HUDEP-2 (cell line): ENCODE data around the gene SLC52A1.
"Not testable (repeated sequence)": the region's sequence is repeated elsewhere in the genome, so short reads cannot be mapped to it uniquely, and the experiment has no call there.

ENCODE experiments used
- DNase-seq, 76 experiments: peaks; one replicate each; lab custom pipeline; 2025; ENCODE audit not compliant: unreplicated experiment in 76 of 76; lab: John Stamatoyannopoulos, UW

The SLC52A1 gene

GRCh38 chr17:5035315-5035714, at the start of gene SLC52A1:
TSS of gene SLC52A1 (minus strand) at chr17:5035426. CDS start at chr17:5034606, 820 bp downstream.
- DNase-seq = no peak

DNA sequence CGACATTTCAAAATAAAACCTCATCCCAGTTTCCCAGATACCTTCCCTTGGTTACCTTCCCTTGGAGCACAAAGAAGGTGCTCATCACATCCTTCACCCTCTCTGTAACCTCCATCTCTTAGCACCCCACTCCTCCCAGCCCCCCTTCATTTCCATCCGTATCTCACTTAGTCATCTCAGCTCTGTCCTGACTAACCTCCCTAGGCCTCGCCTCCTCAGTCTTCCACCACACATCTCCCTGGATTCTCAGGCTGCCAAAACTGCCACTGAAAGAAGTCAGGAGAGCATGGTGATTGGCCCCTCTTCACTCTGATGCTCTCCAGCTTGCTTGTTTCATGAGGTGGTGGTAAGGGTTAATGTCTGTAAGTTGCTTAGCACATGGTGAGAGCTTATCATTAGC, 45.4 kb upstream of the SLC52A1 start:
- no peak for DNase-seq

- DNase-seq = peak in 2 of 76 experiments; percentile 7 to 37
These were observed 43.1 kb upstream of the SLC52A1 start, which contains the start of gene ZFP3 for GRCh38 chr17:5078106-5079028. TSS of gene ZFP3 (plus strand) at chr17:5078467. CDS start at chr17:5091505, 13,038 bp downstream.

GRCh38 chr17:5077781-5078105, 42.5 kb upstream of the SLC52A1 start:
- DNase-seq = no peak

DNA sequence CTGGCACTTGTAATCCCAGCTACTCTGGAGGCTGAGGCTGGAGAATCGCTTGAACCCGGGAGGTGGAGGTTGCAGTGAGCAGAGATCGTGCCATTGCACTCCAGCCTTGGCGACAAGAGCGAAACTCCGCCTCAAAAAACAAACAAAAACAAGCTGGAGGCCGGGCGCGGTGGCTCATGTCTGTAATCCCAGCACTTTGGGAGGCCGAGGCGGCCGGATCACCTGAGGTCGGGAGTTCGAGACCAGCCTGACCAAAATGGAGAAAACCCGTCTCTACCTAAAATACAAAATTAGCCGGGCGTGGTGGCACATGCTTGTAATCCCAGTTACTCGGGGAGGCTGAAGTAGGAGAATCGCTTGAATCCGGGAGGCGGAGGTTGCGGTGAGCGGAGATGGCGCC, 42.0 kb upstream of the SLC52A1 start:
- DNase-seq = not testable (repeated sequence)

DNA sequence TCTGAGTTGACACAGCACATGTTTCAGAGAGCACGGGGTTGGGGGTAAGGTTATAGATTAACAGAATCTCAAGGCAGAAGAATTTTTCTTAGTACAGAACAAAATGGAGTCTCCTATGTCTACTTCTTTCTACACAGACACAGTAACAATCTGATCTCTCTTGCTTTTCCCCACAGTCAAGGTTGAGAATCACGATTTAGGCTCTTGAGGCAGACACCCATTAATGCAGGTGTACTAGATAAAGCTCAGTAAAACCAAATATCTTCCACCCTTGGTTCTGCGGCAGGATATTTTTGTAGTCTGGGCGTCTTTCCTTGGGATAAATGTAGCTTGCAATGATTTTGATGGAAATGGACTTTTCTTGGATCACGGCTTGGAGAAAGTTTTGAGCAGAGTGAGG, 40.2 kb upstream of the SLC52A1 start:
- DNase-seq = not testable (repeated sequence)

GRCh38 chr17:5069724-5070123, 34.5 kb upstream of the SLC52A1 start:
- no peak for DNase-seq

DNA sequence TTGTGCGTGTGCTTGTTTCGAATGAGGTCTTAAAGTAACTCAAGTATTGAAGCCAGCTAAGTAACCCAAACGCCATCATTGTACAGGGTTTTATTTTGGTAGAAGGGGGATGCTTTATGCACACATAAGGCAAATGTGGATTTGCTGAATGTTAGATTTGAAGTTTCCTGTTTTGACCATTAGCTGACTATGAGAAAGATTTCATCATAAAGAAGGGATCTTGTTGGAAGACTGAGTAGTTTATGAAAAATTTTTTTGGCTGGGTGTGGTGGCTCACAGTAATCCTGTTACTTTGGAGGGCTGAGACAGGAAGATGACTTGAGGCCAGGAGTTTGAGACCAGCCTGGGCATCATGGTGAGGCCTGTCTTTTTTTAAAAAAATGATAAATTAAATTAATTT, 33.0 kb upstream of the SLC52A1 start:
- no peak for DNase-seq

DNA sequence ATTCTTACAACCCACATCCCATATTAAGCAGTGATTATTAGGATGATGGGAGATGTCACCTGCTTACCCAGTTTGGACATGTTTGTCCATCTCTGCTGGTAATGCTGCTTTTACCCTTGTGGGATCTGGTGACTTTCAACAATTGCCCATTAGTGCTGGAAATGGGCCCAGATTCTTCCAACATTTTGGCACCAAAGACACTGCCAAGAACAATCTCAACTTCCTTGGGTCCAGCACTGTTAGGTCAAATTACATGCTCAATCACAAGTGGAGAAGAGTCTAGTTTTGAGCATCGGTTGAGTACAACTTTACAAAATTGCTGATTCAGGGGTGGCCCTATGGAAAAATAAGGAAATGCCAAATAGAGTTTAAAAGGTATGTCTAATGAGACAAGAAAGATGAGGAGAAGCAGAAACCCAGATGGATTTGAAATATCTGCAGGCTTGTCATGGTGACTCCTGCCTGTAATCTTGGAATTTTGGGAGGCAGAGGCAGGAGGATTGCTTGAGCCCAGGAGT, 30.1 kb upstream of the SLC52A1 start:
- DNase-seq = no peak

GRCh38 chr17:5055543-5055942, 20.3 kb upstream of the SLC52A1 start:
- peak in 1 of 76 experiments; percentile 4 for DNase-seq

DNA sequence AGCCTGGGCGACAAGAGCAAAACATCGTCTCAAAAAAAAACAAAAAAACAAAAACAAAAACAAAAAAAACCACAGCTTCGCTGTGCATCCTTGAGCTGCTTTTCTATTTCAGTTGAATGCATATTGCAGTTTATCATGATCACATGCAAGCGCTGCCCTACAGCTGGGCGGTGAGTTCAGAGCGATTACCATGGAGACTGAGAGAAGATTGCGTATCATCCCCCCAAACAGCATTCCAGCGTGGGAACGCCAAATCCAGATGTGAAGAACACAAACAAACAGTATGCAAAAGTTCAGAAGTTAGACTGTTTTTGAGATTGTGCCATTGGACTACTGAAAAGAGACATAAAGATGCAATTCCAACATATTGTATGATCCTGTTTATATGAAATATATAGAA, 15.1 kb upstream of the SLC52A1 start:
- DNase-seq = no peak

DNA sequence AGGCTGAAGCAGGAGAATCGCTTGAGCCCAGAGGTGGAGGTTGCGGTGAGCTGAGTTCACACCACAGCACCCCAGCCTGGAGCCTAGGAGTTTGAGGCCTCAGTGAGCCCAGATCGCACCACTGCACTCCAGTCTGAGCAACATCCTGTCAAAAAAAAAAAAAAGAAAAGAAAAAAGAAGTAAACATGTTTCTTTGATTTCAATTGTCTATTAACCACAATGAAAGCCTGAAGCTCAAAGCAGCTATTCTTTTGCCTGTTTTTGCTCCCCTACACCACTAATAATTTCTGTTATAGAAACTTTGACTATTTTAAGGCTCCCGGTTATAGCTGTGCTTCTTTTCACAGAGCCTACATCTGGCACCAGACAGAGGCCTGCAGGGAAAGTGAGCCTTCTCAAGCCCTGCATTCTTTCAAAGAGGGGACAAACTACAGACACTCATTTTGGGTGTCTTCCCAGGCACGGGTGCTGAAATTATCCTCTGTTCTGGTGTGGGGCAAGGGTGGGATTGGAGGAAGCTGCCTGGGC, 14.2 kb upstream of the SLC52A1 start:
- no peak for DNase-seq

GRCh38 chr17:5047446-5047845, 12.2 kb upstream of the SLC52A1 start:
- DNase-seq = no peak

DNA sequence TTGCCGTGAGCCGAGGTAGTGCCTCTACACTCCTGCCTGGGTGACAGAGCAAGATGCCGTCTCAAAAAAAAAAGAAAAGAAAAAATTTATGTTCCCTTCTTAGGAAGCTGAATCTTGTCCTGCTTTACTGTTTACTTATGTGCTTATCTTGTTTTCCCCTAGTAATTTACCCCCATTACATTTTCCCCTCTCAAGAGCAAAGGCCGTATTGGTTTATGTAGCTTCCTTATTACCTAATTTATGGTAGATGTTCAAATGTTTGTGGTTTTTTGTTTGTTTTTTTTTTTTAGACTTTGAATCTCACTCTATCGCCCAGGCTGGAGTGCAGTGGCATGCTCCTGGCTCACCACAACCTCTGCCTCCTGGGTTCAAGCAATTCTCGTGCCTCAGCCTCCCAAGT, 10.3 kb upstream of the SLC52A1 start:
- DNase-seq = no peak

GRCh38 chr17:5044630-5045029, 9.4 kb upstream of the SLC52A1 start:
- DNase-seq = no peak

DNA sequence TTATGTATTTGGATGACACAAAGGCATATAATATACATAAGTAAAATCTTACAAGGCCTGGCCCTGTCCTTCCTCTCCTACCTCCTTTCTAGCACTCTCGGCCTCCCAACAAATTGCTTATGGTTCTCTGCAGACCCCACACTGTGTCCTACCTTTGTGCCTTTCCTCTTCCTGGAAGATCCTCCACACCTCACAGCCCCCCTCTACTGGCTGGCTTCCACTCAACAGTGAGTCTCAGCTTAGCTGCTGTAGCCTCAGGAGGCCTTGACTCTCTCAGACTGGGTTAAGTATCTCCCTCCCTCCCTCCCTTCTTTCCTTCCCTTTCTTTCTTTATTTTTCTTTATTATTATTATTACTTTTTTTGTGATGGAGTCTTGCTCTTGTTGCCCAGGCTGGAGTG, 8.3 kb upstream of the SLC52A1 start:
- DNase-seq = no peak

DNA sequence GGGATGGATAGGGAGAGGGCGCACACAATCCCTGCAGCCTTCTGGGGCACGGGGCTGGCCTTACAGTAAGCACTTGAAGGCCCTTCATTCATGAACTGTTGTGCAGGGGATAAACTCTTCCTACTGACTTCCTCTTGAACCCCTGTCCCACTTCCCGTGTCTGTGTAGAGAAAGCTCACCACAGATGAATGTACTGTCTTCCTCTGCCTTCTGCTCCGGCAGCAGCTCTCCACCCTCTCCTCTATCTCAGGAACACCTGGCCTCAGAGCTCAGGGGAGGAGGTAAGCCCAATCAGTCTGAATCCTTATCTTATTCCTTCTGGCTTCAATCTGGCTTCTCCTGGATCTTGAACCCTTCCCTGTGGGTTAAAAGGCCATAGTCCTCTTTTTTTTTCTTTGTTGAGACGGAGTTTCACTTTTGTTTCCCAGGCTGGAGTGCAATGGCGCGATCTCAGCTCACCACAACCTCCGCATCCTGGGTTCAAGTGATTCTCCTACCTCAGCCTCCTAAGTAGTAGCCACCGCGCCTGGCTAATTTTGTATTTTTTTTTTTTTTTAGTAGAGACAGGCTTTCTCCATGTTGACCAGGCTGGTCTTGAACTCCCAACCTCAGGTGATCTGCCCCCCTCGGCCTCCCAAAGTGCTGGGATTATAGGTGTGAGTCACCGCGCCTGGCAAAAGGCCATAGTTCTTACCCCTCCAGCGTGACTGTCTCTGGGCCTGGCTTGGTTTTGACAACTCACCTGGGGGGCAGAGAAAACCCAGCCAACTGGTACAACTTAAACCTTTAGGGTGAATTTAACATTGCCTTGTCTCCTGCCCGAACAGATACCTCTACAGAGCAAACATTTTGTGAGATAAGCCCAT, 7.2 kb upstream of the SLC52A1 start:
- DNase-seq = no peak

DNA sequence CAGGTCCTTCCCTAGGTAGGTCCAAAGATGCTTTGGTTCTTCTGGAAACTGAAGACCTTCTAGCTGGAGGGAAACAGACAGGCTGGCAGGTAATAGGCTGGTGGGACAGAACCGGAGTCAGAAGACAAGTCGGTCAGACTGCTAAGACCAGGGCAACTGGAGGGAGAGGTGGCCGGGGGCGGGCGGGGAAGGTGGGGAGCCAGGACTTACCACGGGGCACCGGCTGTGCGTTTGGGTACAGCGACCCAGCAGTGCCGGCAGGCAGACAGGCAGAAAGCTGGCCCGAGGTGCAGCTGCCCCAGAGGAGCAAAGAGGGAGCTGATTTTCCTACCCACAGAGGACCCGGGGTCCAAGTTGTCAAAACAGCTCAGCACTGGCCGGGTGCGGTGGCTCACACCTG, 575 bp downstream of the SLC52A1 start:
- DNase-seq = no peak

DNA sequence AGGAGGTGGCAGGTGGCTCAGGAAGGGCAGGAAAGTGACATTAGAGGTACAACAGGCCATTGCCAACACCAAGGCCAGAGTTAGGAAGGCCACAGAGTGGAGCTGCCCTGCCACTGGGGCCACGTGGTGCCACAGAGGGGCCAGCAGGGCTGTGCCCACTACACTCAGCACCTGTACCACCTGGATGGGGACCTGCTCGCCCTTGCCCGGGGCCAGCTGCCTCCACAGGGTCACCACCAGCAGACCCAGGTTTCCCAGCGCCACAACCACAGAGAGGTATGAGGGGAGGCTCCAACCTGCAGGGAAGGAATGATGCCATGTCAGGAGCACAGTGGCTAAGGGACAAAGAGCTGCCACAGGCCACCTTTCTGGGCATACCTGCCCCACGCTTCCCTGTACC, 1.2 kb downstream of the SLC52A1 start:
- no peak for DNase-seq

- DNase-seq = no peak
These were observed 1.7 kb downstream of the SLC52A1 start for GRCh38 chr17:5033352-5034015.

DNA sequence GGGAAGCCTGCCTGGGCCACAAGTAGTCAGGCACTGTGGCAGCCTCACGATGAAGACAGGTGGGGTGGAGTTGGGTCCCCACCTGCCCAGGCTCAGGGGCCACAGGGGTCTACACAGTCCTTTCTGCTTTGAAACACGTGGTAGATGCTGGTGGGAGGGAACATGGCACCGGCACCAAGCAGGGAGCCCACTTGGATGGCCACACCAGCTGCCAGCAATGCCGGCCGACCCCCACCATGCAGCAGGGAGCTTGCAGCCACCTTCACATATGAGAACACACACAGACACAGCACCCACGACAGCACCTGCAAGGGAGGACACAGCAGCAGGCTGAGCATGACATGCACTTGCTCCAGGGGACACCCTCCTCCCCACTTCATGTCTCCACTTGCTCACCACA, 2.4 kb downstream of the SLC52A1 start:
- no peak for DNase-seq
